CD4-positive, CD25-positive, alpha-beta regulatory T cell (primary cell): ENCODE results near the gene RAD51B. TPM values are rescaled to one million over a fixed set of nuclear protein-coding genes. Genes with fewer than 3 reads are reported as not detected.

Source experiments
- ATAC-seq, 2 donors: fragments of 150-1000 bp; cut with Tn5 transposase; one replicate each; pipeline ENCODE4 v1.10.0; 2021; ENCODE audit warnings: low read depth in 2 of 2, moderate number of reproducible peaks in 2 of 2, moderate library complexity in 1 of 2
- DNase-seq, 3 donors: peaks; one replicate each; pipeline versions ENCODE4 v3.0.0 to v3.0.0-alpha.2; 2012 to 2022; ENCODE audit warnings: mixed read lengths in 1 of 3
- H3K27ac ChIP-seq: one replicate; pipeline ENCODE4 v1.7.0; 2013; ENCODE audit warnings: mild to moderate bottlenecking, low read length; ENCODE audit not compliant: insufficient read depth, poor library complexity, severe bottlenecking
- H3K27me3 ChIP-seq: one replicate; pipeline ENCODE4 v1.7.0; 2013; ENCODE audit warnings: low read length; ENCODE audit not compliant: control insufficient read depth, insufficient read depth
- H3K36me3 ChIP-seq: one replicate; pipeline ENCODE4 v1.7.0; 2013; ENCODE audit warnings: mild to moderate bottlenecking, low read length, moderate library complexity; ENCODE audit not compliant: control insufficient read depth, insufficient read depth
- H3K4me1 ChIP-seq: 2 replicates; pipeline ENCODE4 v1.7.0; 2013; ENCODE audit warnings: mild to moderate bottlenecking, low read length; ENCODE audit not compliant: insufficient read depth, control insufficient read depth, poor library complexity, severe bottlenecking
- H3K4me3 ChIP-seq: one replicate; pipeline ENCODE4 v1.7.0; 2013; ENCODE audit warnings: low read depth, mild to moderate bottlenecking, low read length, moderate library complexity
- H3K9me3 ChIP-seq, 2 experiments: 1 replicate in 1 of 2; 2 replicates in 1 of 2; pipeline ENCODE4 v1.7.0; 2013; ENCODE audit warnings: low read length in 2 of 2, mild to moderate bottlenecking in 1 of 2, moderate library complexity in 1 of 2; ENCODE audit not compliant: control insufficient read depth in 2 of 2
- H3K27ac Mint-ChIP-seq, 3 donors: one replicate each; pipeline ENCODE4 v1.8.0; 2020 to 2022; ENCODE audit warnings: mild to moderate bottlenecking in 3 of 3, mixed read lengths in 3 of 3, moderate library complexity in 2 of 3
- H3K27me3 Mint-ChIP-seq: one replicate; pipeline ENCODE4 v1.8.0; 2022; ENCODE audit warnings: mild to moderate bottlenecking, mixed read lengths
- H3K36me3 Mint-ChIP-seq: one replicate; pipeline ENCODE4 v1.8.0; 2020; ENCODE audit warnings: mixed read lengths
- H3K4me1 Mint-ChIP-seq, 4 donors: one replicate each; pipeline ENCODE4 v1.8.0; 2020 to 2022; ENCODE audit warnings: mixed read lengths in 4 of 4, mild to moderate bottlenecking in 1 of 4
- H3K4me3 Mint-ChIP-seq, 4 donors: one replicate each; pipeline ENCODE4 v1.8.0; 2020 to 2022; ENCODE audit warnings: mild to moderate bottlenecking in 4 of 4, mixed read lengths in 4 of 4, moderate library complexity in 3 of 4
- H3K9me3 Mint-ChIP-seq, 7 donors: one replicate each; pipeline ENCODE4 v1.8.0; 2020 to 2022; ENCODE audit warnings: mixed read lengths in 7 of 7, mild to moderate bottlenecking in 3 of 7, moderate library complexity in 2 of 7
- polyA plus RNA-seq, 4 donors: library from polyadenylated mRNA; unstranded; fragments of 300-500 nt; fragmentation: Illumina TruSeq; gene quantifications; one replicate each; pipeline ENCODE4 v1.2.3, GENCODE V29; 2021
- total RNA-seq: library from RNA; stranded (reverse); gene quantifications from one replicate; pipeline ENCODE4 v1.2.3, GENCODE V29; 2022

RAD51B gene
- total and polyA plus RNA-seq, 5 donors from 2014 or later, result 19.1 to 40.2 (median 28.1) TPM

- no peaks in the 10 kb centered on the region for H3K9me3 ChIP-seq
- H3K4me1 ChIP-seq, result no peaks in the 10 kb centered on the region
- no peaks in the 10 kb centered on the region for H3K27me3 ChIP-seq
- H3K4me1 Mint-ChIP-seq, result peaks cover 9 to 24% (median 15%) of the 10 kb centered on the region in 4 donors
- H3K27ac ChIP-seq, result no peak overlapping the region
- DNase-seq, result no peak
- no peak overlapping the region for H3K4me3 ChIP-seq
- H3K9me3 Mint-ChIP-seq, result peaks cover 0 to 3% (median 0%) of the 10 kb centered on the region in 7 donors
- no peak overlapping the region for H3K27ac Mint-ChIP-seq
- no peak overlapping the region for H3K4me3 Mint-ChIP-seq
- no peak for ATAC-seq
- H3K36me3 ChIP-seq, result no peaks in the 10 kb centered on the region
- H3K36me3 Mint-ChIP-seq, result peaks cover 9% of the 10 kb centered on the region
- H3K27me3 Mint-ChIP-seq, result no peaks in the 10 kb centered on the region
Observed at GRCh38 chr14:68477110-68477455, 657.5 kb downstream of the RAD51B start.

DNA sequence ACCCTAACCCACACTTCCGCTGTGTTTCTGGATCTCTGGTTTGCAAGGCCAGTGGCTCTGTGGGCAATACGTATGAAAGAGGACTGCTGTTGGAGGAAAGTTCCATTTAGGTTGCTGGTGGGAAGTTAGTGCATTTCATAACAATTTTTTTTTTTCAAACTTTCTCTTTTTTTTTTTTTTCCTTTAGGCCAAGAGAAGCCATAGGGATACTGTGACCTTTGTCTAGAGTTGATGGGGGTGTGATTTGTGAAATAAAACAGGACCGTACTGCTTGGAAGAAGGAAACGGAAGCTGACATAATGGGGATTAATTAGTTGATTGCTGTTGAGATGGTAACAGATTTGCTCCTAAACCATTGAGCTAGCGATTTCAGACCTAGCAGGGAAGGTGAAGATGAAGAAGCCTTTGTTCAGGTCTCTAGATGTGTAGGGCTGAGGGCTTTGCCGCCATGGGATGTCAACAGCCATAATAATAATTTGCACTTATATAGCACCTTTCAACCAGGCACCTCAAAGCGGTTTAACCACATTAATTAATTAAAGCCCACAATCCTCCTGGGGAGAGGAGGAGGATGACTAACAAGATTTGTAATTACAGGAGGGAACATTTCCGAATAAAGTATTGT, 658.0 kb downstream of the RAD51B start:
- Histone ChIP-seq H3K4me3 (no peak overlapping the region), H3K27ac (no peak overlapping the region), H3K4me1 (no peaks in the 10 kb centered on the region), H3K27me3 (no peaks in the 10 kb centered on the region), H3K9me3 (no peaks in the 10 kb centered on the region), H3K36me3 (no peaks in the 10 kb centered on the region)
- ATAC-seq (no peak), DNase-seq (no peak)
- Mint-ChIP-seq H3K27ac (no peak overlapping the region), H3K9me3 (peaks cover 0 to 3% (median 0%) of the 10 kb centered on the region in 7 donors), H3K4me1 (peaks cover 9 to 26% (median 17%) of the 10 kb centered on the region in 4 donors), H3K27me3 (no peaks in the 10 kb centered on the region), H3K36me3 (peaks cover 9% of the 10 kb centered on the region), H3K4me3 (no peak overlapping the region)

DNA sequence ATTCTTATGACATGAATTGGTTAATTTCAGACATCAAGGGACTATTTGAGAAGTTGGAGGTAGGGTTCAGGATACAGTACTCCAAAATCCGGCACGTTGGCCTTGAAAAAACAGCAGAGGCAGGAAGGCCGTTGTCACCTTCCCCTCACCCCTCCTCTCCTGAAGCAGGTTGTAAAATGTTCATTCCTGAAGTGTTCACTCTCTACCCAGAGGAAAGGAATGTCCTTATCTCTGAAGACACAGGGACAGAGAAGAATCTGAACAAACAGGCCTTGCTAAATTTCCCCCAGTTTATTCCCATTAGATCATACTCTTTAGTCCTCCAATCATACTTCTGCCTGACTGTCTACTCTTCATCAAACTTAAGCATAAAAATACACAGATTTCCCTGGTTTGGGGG, 659.7 kb downstream of the RAD51B start:
- Mint-ChIP-seq H3K27ac (no peak overlapping the region), H3K9me3 (peaks cover 0 to 3% (median 0%) of the 10 kb centered on the region in 7 donors), H3K27me3 (no peaks in the 10 kb centered on the region), H3K36me3 (peaks cover 5% of the 10 kb centered on the region), H3K4me1 (peaks cover 10 to 37% (median 33%) of the 10 kb centered on the region in 4 donors), H3K4me3 (no peak overlapping the region)
- H3K27me3 ChIP-seq, result no peaks in the 10 kb centered on the region
- no peak overlapping the region for H3K27ac ChIP-seq
- no peaks in the 10 kb centered on the region for H3K9me3 ChIP-seq
- H3K4me1 ChIP-seq, result peaks cover 9% of the 10 kb centered on the region
- H3K4me3 ChIP-seq, result no peak overlapping the region
- no peaks in the 10 kb centered on the region for H3K36me3 ChIP-seq
- DNase-seq (no peak), ATAC-seq (no peak)

DNA sequence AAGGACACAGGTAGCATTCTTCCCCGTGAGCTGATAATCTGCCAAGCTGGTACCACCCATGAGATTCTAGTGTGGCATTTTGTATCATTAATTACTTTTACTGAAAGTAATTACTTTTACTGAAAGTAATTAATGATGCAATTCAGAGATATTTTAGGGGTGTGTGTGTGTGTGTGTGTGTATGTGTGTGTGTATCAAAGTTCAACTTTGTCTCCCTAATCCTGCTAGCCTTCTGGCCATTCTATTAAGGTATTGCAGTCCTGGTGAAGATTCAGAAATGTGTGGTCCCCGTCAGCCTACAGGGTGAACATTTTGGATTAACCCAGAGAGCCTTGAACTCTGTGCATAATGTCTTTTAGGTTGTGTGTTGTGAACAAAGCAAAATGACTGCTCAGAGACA, 662.4 kb downstream of the RAD51B start:
- H3K27ac ChIP-seq, result no peak overlapping the region
- DNase-seq (no peak), ATAC-seq (no peak)
- peaks cover 0 to 3% (median 0%) of the 10 kb centered on the region in 7 donors for H3K9me3 Mint-ChIP-seq
- no peaks in the 10 kb centered on the region for H3K27me3 Mint-ChIP-seq
- H3K9me3 ChIP-seq, result no peaks in the 10 kb centered on the region
- H3K4me3 Mint-ChIP-seq, result no peak overlapping the region
- peaks cover 8 to 60% (median 46%) of the 10 kb centered on the region in 4 donors for H3K4me1 Mint-ChIP-seq
- H3K4me3 ChIP-seq, result no peak overlapping the region
- H3K36me3 Mint-ChIP-seq, result peaks cover 5% of the 10 kb centered on the region
- no peaks in the 10 kb centered on the region for H3K36me3 ChIP-seq
- peaks cover 19% of the 10 kb centered on the region for H3K4me1 ChIP-seq
- peak overlapping the region; percentile 41 to 93 (median 88) for H3K27ac Mint-ChIP-seq
- no peaks in the 10 kb centered on the region for H3K27me3 ChIP-seq

- no peaks in the 10 kb centered on the region for H3K36me3 Mint-ChIP-seq
- H3K4me3 Mint-ChIP-seq, result peak overlapping the region in 2 of 4 donors; percentile 20 to 51
- peaks cover 0 to 3% (median 0%) of the 10 kb centered on the region in 7 donors for H3K9me3 Mint-ChIP-seq
- no peaks in the 10 kb centered on the region for H3K27me3 Mint-ChIP-seq
- Histone ChIP-seq H3K36me3 (no peaks in the 10 kb centered on the region), H3K27ac (no peak overlapping the region), H3K9me3 (no peaks in the 10 kb centered on the region), H3K4me3 (peak overlapping the region; percentile 8), H3K27me3 (no peaks in the 10 kb centered on the region), H3K4me1 (peaks cover 19% of the 10 kb centered on the region)
- peak overlapping the region; percentile 88 to 94 (median 93) for H3K27ac Mint-ChIP-seq
- H3K4me1 Mint-ChIP-seq, result peaks cover 8 to 60% (median 49%) of the 10 kb centered on the region in 4 donors
- no peak for ATAC-seq
- DNase-seq, result no peak
Observed at GRCh38 chr14:68482772-68483395, 663.3 kb downstream of the RAD51B start.

- Mint-ChIP-seq H3K4me1 (peaks cover 8 to 61% (median 42%) of the 10 kb centered on the region in 4 donors), H3K4me3 (no peak overlapping the region), H3K27ac (peak overlapping the region; percentile 17 to 93 (median 49)), H3K36me3 (no peaks in the 10 kb centered on the region), H3K27me3 (no peaks in the 10 kb centered on the region), H3K9me3 (peaks cover 0 to 2% (median 0%) of the 10 kb centered on the region in 7 donors)
- Histone ChIP-seq H3K9me3 (no peaks in the 10 kb centered on the region), H3K27ac (no peak overlapping the region), H3K36me3 (no peaks in the 10 kb centered on the region), H3K4me3 (no peak overlapping the region), H3K4me1 (peaks cover 19% of the 10 kb centered on the region), H3K27me3 (no peaks in the 10 kb centered on the region)
- DNase-seq (no peak), ATAC-seq (no peak)
Observed at GRCh38 chr14:68486033-68486732, 666.6 kb downstream of the RAD51B start.

DNA sequence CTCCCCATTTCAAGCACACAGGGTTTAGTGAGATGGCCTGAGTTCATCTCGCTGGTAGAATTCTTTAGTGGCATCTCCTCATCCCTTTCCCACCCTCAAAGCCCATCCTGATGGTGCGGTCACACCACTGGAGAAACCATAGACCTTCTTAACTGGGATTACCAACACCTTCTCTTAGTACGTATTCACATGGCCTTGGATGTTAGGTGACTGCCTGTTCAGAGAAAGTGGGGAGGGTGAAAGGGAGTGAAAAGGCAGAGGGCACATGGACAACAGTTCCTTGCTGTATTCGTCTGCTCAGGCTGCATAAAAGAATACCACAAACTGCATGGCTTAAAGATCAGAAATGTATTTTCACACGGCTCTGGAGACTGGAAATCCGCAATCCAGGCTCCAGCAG, 667.2 kb downstream of the RAD51B start:
- H3K27ac ChIP-seq, result no peak overlapping the region
- no peaks in the 10 kb centered on the region for H3K36me3 ChIP-seq
- DNase-seq, result no peak
- H3K9me3 ChIP-seq, result no peaks in the 10 kb centered on the region
- peaks cover 0 to 2% (median 0%) of the 10 kb centered on the region in 7 donors for H3K9me3 Mint-ChIP-seq
- H3K4me3 ChIP-seq, result no peak overlapping the region
- ATAC-seq, result no peak
- peaks cover 8 to 55% (median 36%) of the 10 kb centered on the region in 4 donors for H3K4me1 Mint-ChIP-seq
- H3K4me1 ChIP-seq, result peaks cover 19% of the 10 kb centered on the region
- H3K4me3 Mint-ChIP-seq, result no peak overlapping the region
- no peaks in the 10 kb centered on the region for H3K27me3 ChIP-seq
- H3K27me3 Mint-ChIP-seq, result no peaks in the 10 kb centered on the region
- no peaks in the 10 kb centered on the region for H3K36me3 Mint-ChIP-seq
- H3K27ac Mint-ChIP-seq, result peak overlapping the region in 2 of 3 donors; percentile 11 to 87
